PC-9 (cell line): ENCODE data around the gene EPHX1. TPM values are rescaled to one million over a fixed set of nuclear protein-coding genes. Genes with fewer than 3 reads are reported as not detected.
"Not testable (repeated sequence)": the region's sequence is repeated elsewhere in the genome, so short reads cannot be mapped to it uniquely, and the experiment has no call there.

Experiments
- Bru-seq: library from RNA; stranded (reverse); fragments of 400-500 nt; gene quantifications from one replicate; lab custom pipeline; 2021; lab: Mats Ljungman, UMichigan
- BruChase-seq, 2 experiments: library from RNA; stranded (reverse); fragments of 400-500 nt; gene quantifications; one replicate each; lab custom pipeline; 2021; lab: Mats Ljungman, UMichigan
- BruUV-seq: library from RNA; stranded (reverse); fragments of 400-500 nt; replicated peaks from 2 replicates; lab custom pipeline; 2021; lab: Mats Ljungman, UMichigan
- CTCF ChIA-PET: fragments of 300-600 bp; sonication (Branson Sonifier 250); formaldehyde crosslinking; loops from one replicate; lab custom pipeline; 2022; ENCODE audit warnings: antibody characterized with exemption; lab: Charles Lee
- POLR2A ChIA-PET: fragments of 300-600 bp; sonication (Branson Sonifier 250); formaldehyde crosslinking; loops from one replicate; lab custom pipeline; 2022; ENCODE audit warnings: antibody characterized with exemption; ENCODE audit not compliant: unreplicated experiment; lab: Charles Lee
- DNase-seq, 2 experiments: peaks; one replicate each; pipeline versions ENCODE4 v3.0.0 to v3.0.0-alpha.2; 2015 to 2022; ENCODE audit warnings: mixed read lengths in 1 of 2
- H2AFZ ChIP-seq: fragments of 200-600 bp; sonication (generic); 2 replicates; pipeline ENCODE4 v1.8.1; 2017; ENCODE audit warnings: antibody characterized with exemption
- H3F3A ChIP-seq: fragments of 200-600 bp; sonication (generic); 2 replicates; pipeline ENCODE4 v1.8.1; 2017; ENCODE audit warnings: antibody characterized with exemption, mild to moderate bottlenecking, low read depth; ENCODE audit not compliant: insufficient read depth
- H3K27ac ChIP-seq: fragments of 200-600 bp; sonication (generic); 2 replicates; pipeline ENCODE4 v1.6.1; 2016; ENCODE audit warnings: mixed run types
- H3K27me3 ChIP-seq: fragments of 200-600 bp; sonication (generic); 2 replicates; pipeline ENCODE4 v1.6.1; 2016; ENCODE audit warnings: low read depth, mixed run types; ENCODE audit not compliant: insufficient read depth
- H3K36me3 ChIP-seq: fragments of 200-600 bp; sonication (generic); 2 replicates; pipeline ENCODE4 v1.6.1; 2016; ENCODE audit warnings: low read depth, mixed run types
- H3K4me1 ChIP-seq: fragments of 200-600 bp; sonication (generic); replicated peaks from 2 replicates; pipeline ENCODE4 v1.6.1; 2016; ENCODE audit warnings: mixed run types; ENCODE audit not compliant: insufficient read depth
- H3K4me2 ChIP-seq: fragments of 200-600 bp; sonication (generic); 2 replicates; pipeline ENCODE4 v1.6.1; 2017; ENCODE audit warnings: mixed run types
- H3K4me3 ChIP-seq: fragments of 200-600 bp; sonication (generic); 2 replicates; pipeline ENCODE4 v1.6.1; 2016; ENCODE audit warnings: mixed run types
- H3K79me2 ChIP-seq: fragments of 200-600 bp; sonication (generic); 2 replicates; pipeline ENCODE4 v1.6.1; 2017; ENCODE audit warnings: low read depth, mixed run types
- H3K9me2 ChIP-seq: fragments of 200-600 bp; sonication (generic); 2 replicates; pipeline ENCODE4 v1.8.1; 2017; ENCODE audit warnings: mild to moderate bottlenecking; ENCODE audit not compliant: insufficient read depth
- H3K9me3 ChIP-seq: fragments of 200-600 bp; sonication (generic); 2 replicates; pipeline ENCODE4 v1.8.1; 2016; ENCODE audit warnings: low read depth; ENCODE audit not compliant: insufficient read depth
- H4K20me1 ChIP-seq: fragments of 200-600 bp; sonication (generic); 2 replicates; pipeline ENCODE4 v1.8.1; 2017; ENCODE audit not compliant: insufficient read depth
- EZH2 ChIP-seq: fragments of 200-600 bp; sonication (generic); IDR thresholded peaks from 2 replicates; pipeline ENCODE4 v1.8.0; 2017; ENCODE audit warnings: antibody characterized with exemption, low read depth
- intact Hi-C: fragments of 100-400 bp; cut with micrococcal nuclease; formaldehyde crosslinking; loops from one replicate; pipeline ENCODE4 v1.10.0; 2022; ENCODE audit not compliant: unreplicated experiment
- long read RNA-seq: library from polyadenylated mRNA; stranded (forward); transcript quantifications from one replicate; pipeline ENCODE4 v2.0.0, GENCODE V29; 2022
- total RNA-seq: library from RNA; stranded (reverse); gene quantifications from 2 replicates; pipeline ENCODE4 v1.2.3, GENCODE V29; 2021
- TF ChIP-seq, protein P1 (sequence below): fragments of 200-600 bp; sonication (generic); conservative IDR thresholded peaks from 2 replicates; pipeline ENCODE4 v1.6.1; 2017; ENCODE audit warnings: mixed run types, antibody characterized with exemption, mild to moderate bottlenecking, moderate library complexity

Gene EPHX1
- total RNA-seq (288 and 313 TPM in 2 replicates), Bru-seq, nascent RNA (percentile 89 among the genes with signal in this experiment), BruChase-seq, experiment 1, labeled RNA remaining after a 2-hour chase (percentile 80 among the genes with signal in this experiment), BruChase-seq, experiment 2, labeled RNA remaining after a 6-hour chase (percentile 87 among the genes with signal in this experiment)
- long read RNA-seq, transcript EPHX1-201 (9 exons, 1,660 nt), result major isoform, 140 of 173 reads
- long read RNA-seq, transcript EPHX1-206 (9 exons, 1,789 nt), result minor isoform, 18 of 173 reads
- long read RNA-seq, partial matches to known transcripts, result 11 of 173 reads
- long read RNA-seq, other reads (novel, unspliced or antisense), result 4 of 173 reads

GRCh38 chr1:225809842-225810578 is at the start of gene EPHX1:
Gene EPHX1 (plus strand): TSS chr1:225810124. CDS start chr1:225828730, 18,606 bp downstream.
- peak within 1 kb of the TSS; percentile 45; the same call in 1 of the 2 replicates for H2AFZ ChIP-seq
- H3K4me1 ChIP-seq, result peaks cover 44% of the 10 kb centered on the region
- peaks cover 42% of the 10 kb centered on the region for H3K79me2 ChIP-seq
- TF ChIP-seq EZH2, result no peak
- TF ChIP-seq, protein P1, sequence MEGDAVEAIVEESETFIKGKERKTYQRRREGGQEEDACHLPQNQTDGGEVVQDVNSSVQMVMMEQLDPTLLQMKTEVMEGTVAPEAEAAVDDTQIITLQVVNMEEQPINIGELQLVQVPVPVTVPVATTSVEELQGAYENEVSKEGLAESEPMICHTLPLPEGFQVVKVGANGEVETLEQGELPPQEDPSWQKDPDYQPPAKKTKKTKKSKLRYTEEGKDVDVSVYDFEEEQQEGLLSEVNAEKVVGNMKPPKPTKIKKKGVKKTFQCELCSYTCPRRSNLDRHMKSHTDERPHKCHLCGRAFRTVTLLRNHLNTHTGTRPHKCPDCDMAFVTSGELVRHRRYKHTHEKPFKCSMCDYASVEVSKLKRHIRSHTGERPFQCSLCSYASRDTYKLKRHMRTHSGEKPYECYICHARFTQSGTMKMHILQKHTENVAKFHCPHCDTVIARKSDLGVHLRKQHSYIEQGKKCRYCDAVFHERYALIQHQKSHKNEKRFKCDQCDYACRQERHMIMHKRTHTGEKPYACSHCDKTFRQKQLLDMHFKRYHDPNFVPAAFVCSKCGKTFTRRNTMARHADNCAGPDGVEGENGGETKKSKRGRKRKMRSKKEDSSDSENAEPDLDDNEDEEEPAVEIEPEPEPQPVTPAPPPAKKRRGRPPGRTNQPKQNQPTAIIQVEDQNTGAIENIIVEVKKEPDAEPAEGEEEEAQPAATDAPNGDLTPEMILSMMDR, result no peak; the same call in 1 of the 2 replicates
- peak within 1 kb of the TSS; percentile 92 for H3K4me3 ChIP-seq
- H3K9me2 ChIP-seq, result no peaks in the 10 kb centered on the region
- peak within 1 kb of the TSS; percentile 75 for H3K27ac ChIP-seq
- DNase-seq, result peak; percentile 76 to 95
- H3K27me3 ChIP-seq, result no peaks in the 10 kb centered on the region
- no peaks in the 10 kb centered on the region for H4K20me1 ChIP-seq
- ChIA-PET POLR2A (interaction anchor here (0.6 kb wide), 1 partner anchor 39 kb away, joined by 4 read pairs; no protein-coding TSS in a partner anchor), CTCF (interaction anchor here (0.6 kb wide), 2 partner anchors 229 to 234 kb away, joined by 3 to 16 read pairs; no protein-coding TSS in a partner anchor)
- H3F3A ChIP-seq, result peaks cover 34% of the 10 kb centered on the region
- intact Hi-C loops, result loop anchor here (1.0 to 2.0 kb wide), 2 partner anchors 65 to 329 kb away; no protein-coding TSS in a partner anchor
- H3K9me3 ChIP-seq, result no peaks in the 10 kb centered on the region
- peaks cover 16% of the 10 kb centered on the region; the same call in 1 of the 2 replicates for H3K36me3 ChIP-seq
- peak within 1 kb of the TSS; percentile 95 for H3K4me2 ChIP-seq
- BruUV-seq, result no TSS peak

GRCh38 chr1:225760531-225760930 is 49.4 kb upstream of the EPHX1 start:
- intact Hi-C loops, result no loop called here
- no peaks in the 10 kb centered on the region for H3K27me3 ChIP-seq
- no peaks in the 10 kb centered on the region for H3K36me3 ChIP-seq
- H3F3A ChIP-seq, result peaks cover 12% of the 10 kb centered on the region
- TF ChIP-seq EZH2, result no peak
- TF ChIP-seq, protein P1, result no peak
- no peaks in the 10 kb centered on the region for H3K79me2 ChIP-seq
- DNase-seq, result no peak
- peaks cover 19% of the 10 kb centered on the region for H3K4me1 ChIP-seq
- BruUV-seq, result no TSS peak
- ChIA-PET POLR2A (interaction anchor here (0.6 kb wide), 1 partner anchor 10 kb away, joined by 3 read pairs; no protein-coding TSS in a partner anchor), CTCF (no interaction called here)
- no peak overlapping the region for H2AFZ ChIP-seq
- H3K4me2 ChIP-seq, result no peak overlapping the region
- no peaks in the 10 kb centered on the region for H3K9me2 ChIP-seq
- H3K4me3 ChIP-seq, result no peak overlapping the region
- no peaks in the 10 kb centered on the region for H4K20me1 ChIP-seq
- no peak overlapping the region for H3K27ac ChIP-seq
- no peaks in the 10 kb centered on the region for H3K9me3 ChIP-seq

- POLR2A ChIA-PET, DNase-seq, H3K27ac ChIP-seq, H3K79me2 ChIP-seq, H4K20me1 ChIP-seq, H2AFZ ChIP-seq, H3K4me3 ChIP-seq, intact Hi-C loops, H3K4me2 ChIP-seq, BruUV-seq, H3K9me2 ChIP-seq, H3K9me3 ChIP-seq, H3K36me3 ChIP-seq, H3K27me3 ChIP-seq: not testable (repeated sequence)
- H3F3A ChIP-seq, result peaks cover 12% of the 10 kb centered on the region
- H3K4me1 ChIP-seq, result peaks cover 19% of the 10 kb centered on the region
- CTCF ChIA-PET, result interaction anchor here (0.6 to 0.7 kb wide), 2 partner anchors 14 to 52 kb away, joined by 3 to 9 read pairs; no protein-coding TSS in a partner anchor
These were observed 48.5 kb upstream of the EPHX1 start for GRCh38 chr1:225761395-225761794.
